ENCODE measurements around the gene DENND2D. TPM values are rescaled to one million over a fixed set of nuclear protein-coding genes. Genes with fewer than 3 reads are reported as not detected.

DENND2D gene, protein sequence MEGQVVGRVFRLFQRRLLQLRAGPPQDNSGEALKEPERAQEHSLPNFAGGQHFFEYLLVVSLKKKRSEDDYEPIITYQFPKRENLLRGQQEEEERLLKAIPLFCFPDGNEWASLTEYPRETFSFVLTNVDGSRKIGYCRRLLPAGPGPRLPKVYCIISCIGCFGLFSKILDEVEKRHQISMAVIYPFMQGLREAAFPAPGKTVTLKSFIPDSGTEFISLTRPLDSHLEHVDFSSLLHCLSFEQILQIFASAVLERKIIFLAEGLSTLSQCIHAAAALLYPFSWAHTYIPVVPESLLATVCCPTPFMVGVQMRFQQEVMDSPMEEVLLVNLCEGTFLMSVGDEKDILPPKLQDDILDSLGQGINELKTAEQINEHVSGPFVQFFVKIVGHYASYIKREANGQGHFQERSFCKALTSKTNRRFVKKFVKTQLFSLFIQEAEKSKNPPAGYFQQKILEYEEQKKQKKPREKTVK
- total RNA-seq = 5.4 and 8.5 TPM in 2 replicates

GRCh38 chr1:111199881-111200801 is at the start of gene DENND2D:
Gene DENND2D, minus strand, starts transcription at chr1:111200646. Its CDS starts 187 bp downstream, at chr1:111200459.

GRCh38 chr1:111227434-111227833 is 27.0 kb upstream of the DENND2D start, which contains the start of gene CHI3L2:
Gene CHI3L2, plus strand, starts transcription at chr1:111227713. Its CDS starts 17 bp downstream, at chr1:111227730.

GRCh38 chr1:111139956-111140679 is 60.3 kb downstream of the DENND2D start, which contains the start of the genes CEPT1 and DRAM2:
Gene CEPT1, plus strand, starts transcription at chr1:111140223. Its CDS starts 7,492 bp downstream, at chr1:111147715.
Gene DRAM2, minus strand, starts transcription at chr1:111140093. Its CDS starts 8,539 bp downstream, at chr1:111131554.

Other genes starting within 250 kb of the DENND2D start
- gene LRIF1, start 236.7 kb downstream of the DENND2D start, total RNA-seq = 4.6 and 6.3 TPM in 2 replicates
- 29.0 and 42.5 TPM in 2 replicates for gene DRAM2, start 60.6 kb downstream of the DENND2D start, total RNA-seq
- gene CEPT1, start 60.4 kb downstream of the DENND2D start, total RNA-seq = 17.9 and 18.7 TPM in 2 replicates
- gene CHI3L2, start 27.1 kb upstream of the DENND2D start, total RNA-seq = not detected in 2 replicates
- gene CHIA, start 90.2 kb upstream of the DENND2D start, total RNA-seq = not detected in 2 replicates
- gene OVGP1, start 227.1 kb upstream of the DENND2D start, total RNA-seq = 0.16 and 1.0 TPM in 2 replicates
- gene WDR77, start 248.6 kb upstream of the DENND2D start, total RNA-seq = 27.0 and 77.1 TPM in 2 replicates
- gene ATP5PB, start 248.8 kb upstream of the DENND2D start, total RNA-seq = 193 and 228 TPM in 2 replicates